HG03469 (cell line): Measurements from ENCODE around the gene MID1IP1.
A peak's percentile ranks its signal among the peaks of the same experiment; 100 is the strongest.

ENCODE experiments used
- ATAC-seq: cut with Tn5 transposase; IDR thresholded peaks from one replicate; pipeline ENCODE4 v1.9.1; 2021; ENCODE audit warnings: mild to moderate bottlenecking, moderate library complexity, moderate number of reproducible peaks; ENCODE audit not compliant: unreplicated experiment

The MID1IP1 gene

DNA sequence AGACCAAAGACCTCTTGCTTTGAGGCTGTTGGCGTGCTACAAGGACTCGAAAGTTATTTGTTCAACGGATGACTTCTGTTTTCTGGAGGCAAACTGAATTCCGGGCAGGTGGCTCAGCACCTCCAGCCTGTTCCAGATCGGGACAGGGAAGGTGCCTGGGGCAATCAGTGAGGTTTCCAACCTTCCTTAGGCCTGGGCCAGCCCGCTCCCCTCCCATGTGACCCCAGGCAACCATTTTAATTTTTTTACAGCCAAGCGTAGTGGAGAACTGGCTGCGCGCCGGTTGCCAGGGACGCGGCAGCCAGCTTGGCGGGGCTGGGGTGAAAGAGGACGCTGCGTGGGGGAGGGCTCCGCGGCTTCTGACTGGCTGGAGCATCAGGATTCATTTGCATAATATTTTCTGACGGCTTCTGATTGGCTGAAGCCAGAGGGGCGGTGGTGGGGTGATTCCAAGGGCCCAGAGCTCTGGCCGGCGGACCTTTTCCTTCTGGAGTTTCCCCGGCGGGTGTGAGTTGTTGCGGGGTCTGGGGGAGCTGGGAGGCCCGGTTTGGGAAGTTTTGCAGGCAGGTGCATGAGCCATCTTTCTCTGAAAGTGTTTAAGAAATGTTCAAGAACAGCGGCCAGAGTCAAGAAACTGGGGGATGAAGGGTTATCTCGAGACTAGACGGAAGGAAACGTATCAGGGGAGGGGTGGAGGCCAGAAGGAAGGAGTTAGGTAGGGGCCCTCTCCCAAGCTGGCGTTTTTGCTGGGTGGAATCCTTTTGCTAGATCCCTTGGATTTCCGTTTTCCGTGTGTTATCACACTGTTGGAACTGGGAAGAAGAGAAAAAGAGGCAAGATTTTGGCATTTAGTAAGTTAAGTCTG is at the start of gene MID1IP1:
MID1IP1 (plus strand) TSS at position 479 of the 865 bp plus-strand sequence. CDS start 3,488 bp downstream, outside the sequence.
- peak; percentile 33 for ATAC-seq

GRCh38 chrX:38754102-38754790 is 47.0 kb upstream of the MID1IP1 start:
- ATAC-seq: no peak

GRCh38 chrX:38754818-38755718 is 46.2 kb upstream of the MID1IP1 start:
- no peak for ATAC-seq

- ATAC-seq: no peak
Observed at GRCh38 chrX:38760883-38761282, 40.4 kb upstream of the MID1IP1 start.

DNA sequence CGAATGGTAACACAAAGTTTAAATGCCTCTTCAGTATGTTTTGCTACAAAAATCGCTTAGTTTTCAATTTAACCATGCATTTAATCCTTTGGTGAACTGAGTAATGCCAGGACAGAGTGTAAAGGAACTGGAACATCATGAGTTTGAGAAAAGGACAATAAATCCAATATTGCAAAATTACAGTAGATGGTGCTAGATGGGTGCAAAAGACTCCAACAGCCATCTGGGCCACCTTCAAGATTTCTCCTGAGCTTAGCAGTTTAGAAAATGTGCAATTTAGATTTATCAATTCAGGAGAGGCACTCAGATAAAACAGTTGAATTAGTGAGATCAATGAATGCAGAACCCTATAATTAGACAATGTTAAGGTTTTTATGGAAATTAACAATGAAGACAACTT is 33.2 kb upstream of the MID1IP1 start:
- ATAC-seq: no peak

DNA sequence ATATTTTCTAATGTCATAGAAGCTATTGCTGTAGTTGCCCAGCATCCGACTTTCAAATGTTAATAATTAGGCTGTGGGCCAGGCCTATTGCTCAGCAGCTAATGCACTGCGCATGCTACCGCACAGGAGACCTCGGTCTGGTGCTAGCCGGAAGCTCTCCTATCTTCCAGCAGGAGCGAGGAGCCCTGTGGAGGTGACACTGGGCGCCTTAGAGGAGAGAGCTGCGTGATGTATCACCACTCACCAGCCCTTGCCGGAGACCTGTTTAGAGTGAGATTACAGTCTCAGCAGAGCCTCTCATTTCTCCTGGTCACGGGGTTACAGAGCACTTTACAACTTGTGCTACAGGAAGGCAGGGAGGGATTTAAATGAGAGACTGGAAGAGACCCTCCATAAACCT is 31.1 kb upstream of the MID1IP1 start:
- ATAC-seq: no peak

DNA sequence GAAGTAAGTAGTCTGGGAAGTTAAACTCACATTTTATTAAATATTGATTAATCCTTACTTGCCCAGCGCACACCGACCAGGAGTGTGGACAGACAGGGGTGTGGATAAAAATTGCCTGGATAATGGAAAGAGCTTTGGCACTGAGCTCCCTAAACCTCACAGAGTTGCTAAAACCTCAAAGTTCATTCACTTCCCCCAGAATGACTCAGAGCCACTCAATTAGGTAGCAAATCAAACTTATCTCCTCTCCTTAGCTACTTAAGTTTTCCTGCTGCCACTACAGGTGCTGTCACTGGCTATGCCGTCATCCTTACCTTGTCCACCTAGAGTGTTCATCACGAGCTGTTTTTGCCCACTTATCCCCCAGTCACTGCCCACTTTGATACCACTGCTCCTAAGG is 27.0 kb upstream of the MID1IP1 start:
- ATAC-seq: no peak

DNA sequence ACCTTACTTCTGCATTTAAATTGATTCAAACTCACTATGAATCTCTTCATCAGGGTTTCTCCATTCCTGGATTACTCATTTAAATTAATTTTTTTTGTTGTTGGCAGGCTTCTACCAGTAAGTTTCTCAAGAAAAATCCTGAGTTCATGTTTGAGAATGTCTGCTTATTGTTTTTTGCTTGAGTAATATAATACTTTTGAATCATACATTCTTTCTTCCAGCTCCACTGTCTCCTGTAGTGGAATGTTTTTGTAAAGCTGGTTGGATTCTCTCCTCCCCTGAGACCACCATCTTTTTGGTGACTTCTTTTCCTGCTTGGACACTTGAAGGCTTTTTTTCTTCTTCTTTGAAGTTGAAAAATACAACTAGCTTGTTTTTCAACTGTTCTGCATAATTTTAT is 4.3 kb upstream of the MID1IP1 start:
- no peak for ATAC-seq

DNA sequence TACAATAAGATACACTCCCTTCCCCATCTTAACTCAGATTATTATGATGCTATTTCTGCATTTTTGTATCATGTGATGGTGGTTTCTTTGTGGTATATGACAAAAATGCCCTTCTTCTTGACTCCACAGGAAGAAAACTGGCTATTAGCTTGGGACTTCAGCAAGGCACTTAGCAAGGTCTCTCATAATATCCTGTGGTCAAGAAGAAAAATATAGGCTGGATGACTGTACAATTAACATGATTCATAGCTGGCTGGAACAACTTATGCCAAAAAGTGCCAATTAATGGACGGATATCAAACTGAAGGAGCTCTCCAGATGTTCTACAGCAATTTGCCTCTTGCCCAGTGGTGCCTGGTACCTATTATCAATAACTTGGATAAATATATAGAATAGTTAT is 2.3 kb upstream of the MID1IP1 start:
- ATAC-seq: no peak

- no peak for ATAC-seq
Observed at GRCh38 chrX:38799995-38800580, 1.2 kb upstream of the MID1IP1 start.

- ATAC-seq: no peak
Observed at GRCh38 chrX:38803243-38803587, 2.0 kb downstream of the MID1IP1 start.

- peak; percentile 26 for ATAC-seq
Observed at GRCh38 chrX:38803588-38804431, 2.6 kb downstream of the MID1IP1 start.

GRCh38 chrX:38804432-38804681 is 3.1 kb downstream of the MID1IP1 start:
- ATAC-seq: no peak

GRCh38 chrX:38804682-38805431 is 3.6 kb downstream of the MID1IP1 start:
- ATAC-seq: no peak

DNA sequence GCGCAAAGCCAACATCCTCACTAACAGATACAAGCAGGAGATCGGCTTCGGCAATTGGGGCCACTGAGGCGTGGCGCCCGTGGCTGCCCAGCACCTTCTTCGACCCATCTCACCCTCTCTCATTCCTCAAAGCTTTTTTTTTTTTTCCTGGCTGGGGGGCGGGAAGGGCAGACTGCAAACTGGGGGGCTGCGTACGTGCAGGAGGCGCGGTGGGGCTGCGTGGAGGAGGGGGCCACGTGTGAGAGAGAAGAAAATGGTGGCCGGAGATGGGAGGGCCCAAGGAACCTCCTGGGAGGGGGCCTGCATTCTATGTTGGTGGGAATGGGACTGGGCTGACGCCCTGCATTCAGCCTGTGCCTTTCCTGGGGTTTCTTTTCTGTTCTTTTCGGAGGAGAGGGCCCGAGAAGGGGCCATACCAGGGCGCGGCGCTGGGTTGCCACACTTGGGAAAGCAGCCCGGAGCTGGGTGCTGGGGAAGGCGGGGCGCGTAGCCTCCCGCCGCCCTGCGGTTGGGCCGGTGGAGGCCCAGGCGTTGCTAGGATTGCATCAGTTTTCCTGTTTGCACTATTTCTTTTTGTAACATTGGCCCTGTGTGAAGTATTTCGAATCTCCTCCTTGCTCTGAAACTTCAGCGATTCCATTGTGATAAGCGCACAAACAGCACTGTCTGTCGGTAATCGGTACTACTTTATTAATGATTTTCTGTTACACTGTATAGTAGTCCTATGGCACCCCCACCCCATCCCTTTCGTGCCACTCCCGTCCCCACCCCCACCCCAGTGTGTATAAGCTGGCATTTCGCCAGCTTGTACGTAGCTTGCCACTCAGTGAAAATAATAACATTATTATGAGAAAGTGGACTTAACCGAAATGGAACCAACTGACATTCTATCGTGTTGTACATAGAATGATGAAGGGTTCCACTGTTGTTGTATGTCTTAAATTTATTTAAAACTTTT is 4.5 kb downstream of the MID1IP1 start:
- no peak for ATAC-seq

DNA sequence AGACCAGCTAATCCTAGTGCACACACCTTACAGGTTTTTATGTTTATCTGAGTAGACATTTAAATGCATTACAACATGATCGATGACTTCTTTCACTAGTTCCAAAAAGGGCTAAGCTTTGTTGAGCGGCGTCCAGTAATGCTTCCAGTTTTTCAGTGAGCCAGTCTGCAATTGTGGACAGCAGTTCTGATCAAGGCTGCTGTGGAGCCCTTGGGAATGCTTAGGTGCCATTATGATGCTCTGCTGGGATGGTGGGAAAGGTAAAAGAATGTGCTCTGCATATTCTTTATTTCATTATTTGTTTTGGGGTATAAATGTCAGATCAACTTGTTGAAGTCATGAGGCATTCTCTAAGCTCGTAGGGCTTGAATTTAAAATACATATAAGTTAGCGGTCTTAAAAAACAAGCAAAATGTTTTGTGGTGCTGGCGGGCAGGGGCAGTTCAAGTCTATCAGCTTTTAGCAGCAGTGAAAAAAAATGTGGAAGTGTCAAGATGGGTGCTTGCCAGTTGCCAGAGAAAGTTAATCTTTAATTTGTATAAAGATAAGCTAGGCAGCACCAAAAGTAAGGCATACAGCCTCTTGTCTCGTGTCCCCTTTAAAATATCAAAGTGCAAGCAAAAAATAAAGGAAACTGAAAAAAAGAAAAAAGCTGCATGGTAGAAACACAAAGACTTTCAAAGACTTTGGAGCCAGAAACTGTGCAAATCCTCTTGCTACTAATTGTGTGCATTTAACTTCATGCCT is 5.8 kb downstream of the MID1IP1 start:
- ATAC-seq: no peak

DNA sequence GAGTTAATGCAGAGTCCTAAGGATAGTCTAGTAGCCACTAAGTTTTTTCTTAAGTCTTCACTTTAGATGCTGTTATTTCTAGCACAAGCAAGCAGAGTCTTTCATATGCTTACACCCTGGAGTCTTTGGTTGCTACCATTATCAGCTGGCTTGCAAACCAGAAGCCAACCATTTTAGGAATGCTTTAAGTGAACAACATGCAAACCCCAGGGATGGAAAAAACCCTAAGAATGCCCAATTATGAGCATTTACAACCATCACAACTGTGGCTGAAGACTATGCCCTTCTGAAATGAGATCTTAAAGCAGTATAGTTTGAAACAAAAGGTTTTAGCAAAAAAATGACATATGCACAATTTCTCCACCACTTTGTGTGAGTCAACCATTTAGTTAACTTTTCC is 6.6 kb downstream of the MID1IP1 start:
- ATAC-seq: no peak
